Esophagus muscularis mucosa (tissue), 4 donors: ENCODE results near the gene HPS3. TPM values are rescaled to one million over a fixed set of nuclear protein-coding genes. Genes with fewer than 3 reads are reported as not detected.

Experiments
- DNase-seq: peaks from one replicate; pipeline ENCODE4 v3.0.0-alpha.2; 2017; ENCODE audit errors: extremely low spot score
- H3K27ac ChIP-seq, 4 donors: fragments of 200-600 bp; sonication (generic); replicated peaks in 1 of 4; 1 replicate in 3 of 4; 2 replicates in 1 of 4; pipeline ENCODE4 v1.5.1; 2016 to 2019; ENCODE audit warnings: mild to moderate bottlenecking in 1 of 4
- H3K27me3 ChIP-seq, 4 donors: fragments of 200-600 bp; sonication (generic); one replicate each; pipeline versions ENCODE4 v1.5.1 to v1.6.0; 2016 to 2019
- H3K36me3 ChIP-seq, 4 donors: fragments of 200-600 bp; sonication (generic); one replicate each; pipeline ENCODE4 v1.5.1; 2016 to 2019
- H3K4me1 ChIP-seq, 4 donors: fragments of 200-600 bp; sonication (generic); one replicate each; pipeline ENCODE4 v1.5.1; 2016 to 2019
- H3K4me3 ChIP-seq, 4 donors: fragments of 200-600 bp; sonication (generic); 1 replicate in 2 of 4; 2 replicates in 2 of 4; pipeline ENCODE4 v1.5.1; 2016 to 2019; ENCODE audit warnings: mild to moderate bottlenecking in 4 of 4, moderate library complexity in 1 of 4
- H3K9me3 ChIP-seq, 4 donors: fragments of 200-600 bp; sonication (generic); 1 replicate in 3 of 4; 2 replicates in 1 of 4; pipeline ENCODE4 v1.5.1; 2016 to 2019
- CTCF ChIP-seq, 3 experiments: fragments of 200-600 bp in 2 of 3; fragments of 450-650 bp in 1 of 3; sonication (generic) in 2 of 3; IDR thresholded peaks; one replicate each; pipeline ENCODE4 v1.5.1; 2017 to 2019; ENCODE audit warnings: antibody characterized with exemption in 3 of 3, mild to moderate bottlenecking in 2 of 3, moderate library complexity in 1 of 3
- EP300 ChIP-seq: sonication (generic); formaldehyde crosslinking; IDR thresholded peaks from one replicate; pipeline ENCODE4 v1.6.1; 2017; ENCODE audit warnings: antibody characterized with exemption
- POLR2A ChIP-seq: fragments of 450-650 bp; IDR thresholded peaks from one replicate; pipeline ENCODE4 v1.6.1; 2017; ENCODE audit warnings: antibody characterized with exemption, moderate library complexity, mild to moderate bottlenecking, low read depth
- POLR2AphosphoS5 ChIP-seq, 2 donors: sonication (generic); formaldehyde crosslinking; IDR thresholded peaks; one replicate each; pipeline ENCODE4 v1.6.1; 2017; ENCODE audit warnings: antibody characterized with exemption in 2 of 2
- WGBS: methylation state at CpG from one replicate; pipeline ENCODE4 v1.1.5; 2018; 5-methylcytosine and 5-hydroxymethylcytosine counted together
- intact Hi-C: fragments of 100-400 bp; cut with DNase I; formaldehyde crosslinking; loops from one replicate; pipeline ENCODE4 v1.15.1; 2023
- total RNA-seq, 4 donors: library from RNA; depleted of rRNA; stranded (reverse); fragments of >200 nt; gene quantifications; one replicate each; pipeline versions ENCODE4 v1.1.0 to v1.2.1, GENCODE V29; 2016

Gene HPS3
- total RNA-seq, 4 donors from 2014 or later, result 10.6 to 15.9 (median 12.4) TPM

- DNase-seq, result no peak
- TF ChIP-seq CTCF (IDR thresholded peaks at IDR 0.05) (no peak), POLR2A (no peak), EP300 (no peak)
- Histone ChIP-seq H3K36me3 (no peaks in the 10 kb centered on the region), H3K4me1 (peaks cover 5 to 20% (median 14%) of the 10 kb centered on the region in 4 donors), H3K27ac (no peak overlapping the region), H3K9me3 (no peaks in the 10 kb centered on the region), H3K4me3 (no peak overlapping the region), H3K27me3 (no peaks in the 10 kb centered on the region)
- intact Hi-C loops, result loop anchor here (5.0 to 10.0 kb wide), 2 partner anchors 161 to 366 kb away; no protein-coding TSS in a partner anchor
- WGBS, result 88% methylated on average over 9 of the region's 9 CpGs
These were observed 10.7 kb upstream of the HPS3 start for GRCh38 chr3:149118724-149119123.

- intact Hi-C loops, result loop anchor here (5.0 to 10.0 kb wide), 2 partner anchors 162 to 365 kb away; no protein-coding TSS in a partner anchor
- 69% methylated on average over 1 of the region's 1 CpG for WGBS
These were observed 10.0 kb upstream of the HPS3 start for GRCh38 chr3:149119466-149119865.

GRCh38 chr3:149120051-149120972 is 9.1 kb upstream of the HPS3 start:
- DNase-seq, result no peak
- H3K36me3 ChIP-seq, result no peaks in the 10 kb centered on the region
- H3K27me3 ChIP-seq, result no peaks in the 10 kb centered on the region
- H3K4me3 ChIP-seq, result no peak overlapping the region
- no peaks in the 10 kb centered on the region for H3K9me3 ChIP-seq
- H3K27ac ChIP-seq, result no peak overlapping the region
- TF ChIP-seq POLR2A, result no peak
- peak; percentile 56 to 67 (median 65) for TF ChIP-seq CTCF (IDR thresholded peaks at IDR 0.05)
- 23% methylated on average over 7 of the region's 7 CpGs for WGBS
- H3K4me1 ChIP-seq, result peaks cover 0 to 9% (median 5%) of the 10 kb centered on the region in 4 donors
- intact Hi-C loops, result loop anchor here (2.0 kb wide), 1 partner anchor 152 kb away; no protein-coding TSS in a partner anchor

More at GRCh38 chr3:149119466-149119865, 10.0 kb upstream of the HPS3 start:
- H3K9me3 ChIP-seq, result no peaks in the 10 kb centered on the region
- DNase-seq, result no peak
- no peak overlapping the region for H3K4me3 ChIP-seq
- H3K4me1 ChIP-seq, result peaks cover 3 to 17% (median 12%) of the 10 kb centered on the region in 4 donors
- no peak for TF ChIP-seq CTCF (IDR thresholded peaks at IDR 0.05)
- no peak for TF ChIP-seq POLR2AphosphoS5 (IDR thresholded peaks at IDR 0.05)
- no peak for TF ChIP-seq EP300
- TF ChIP-seq POLR2A, result no peak
- no peaks in the 10 kb centered on the region for H3K36me3 ChIP-seq
- H3K27me3 ChIP-seq, result no peaks in the 10 kb centered on the region
- H3K27ac ChIP-seq, result no peak overlapping the region

GRCh38 chr3:149122721-149123578 is 6.5 kb upstream of the HPS3 start:
- no peaks in the 10 kb centered on the region for H3K36me3 ChIP-seq
- WGBS, result 86% methylated on average over 4 of the region's 4 CpGs
- H3K27me3 ChIP-seq, result no peaks in the 10 kb centered on the region
- intact Hi-C loops, result no loop called here
- H3K4me3 ChIP-seq, result no peak overlapping the region
- peaks cover 0 to 9% (median 5%) of the 10 kb centered on the region in 4 donors for H3K4me1 ChIP-seq
- H3K27ac ChIP-seq, result no peak overlapping the region
- no peak for TF ChIP-seq POLR2A
- no peak for TF ChIP-seq CTCF (IDR thresholded peaks at IDR 0.05)
- TF ChIP-seq POLR2AphosphoS5 (IDR thresholded peaks at IDR 0.05), result no peak
- no peak for TF ChIP-seq EP300
- no peak for DNase-seq
- no peaks in the 10 kb centered on the region for H3K9me3 ChIP-seq
